Liver (tissue), 3 donors: Measurements from ENCODE around the gene HDDC3.

Experiments
- EGR1 ChIP-seq, 2 donors: IDR thresholded peaks; 2 replicates each; pipeline ENCODE4 v1.6.1; 2016 to 2018; ENCODE audit warnings: antibody characterized with exemption in 2 of 2, low read depth in 2 of 2
- FOXA1 ChIP-seq: IDR thresholded peaks from 2 replicates; pipeline ENCODE4 v1.6.1; 2016; ENCODE audit warnings: antibody characterized with exemption
- GABPA ChIP-seq, 2 donors: IDR thresholded peaks in 1 of 2; conservative IDR thresholded peaks in 1 of 2; 2 replicates each; pipeline ENCODE4 v1.6.1; 2016; ENCODE audit warnings: antibody characterized with exemption in 2 of 2, mild to moderate bottlenecking in 1 of 2, moderate library complexity in 1 of 2
- HNF4G ChIP-seq: IDR thresholded peaks from 2 replicates; pipeline ENCODE4 v1.6.1; 2016; ENCODE audit warnings: antibody characterized with exemption
- RAD21 ChIP-seq, 2 donors: IDR thresholded peaks; 2 replicates each; pipeline ENCODE4 v1.6.1; 2016; ENCODE audit warnings: antibody characterized with exemption in 2 of 2, mild to moderate bottlenecking in 2 of 2
- RXRA ChIP-seq, 2 donors: IDR thresholded peaks; 2 replicates each; pipeline ENCODE4 v1.6.1; 2017 to 2018; ENCODE audit warnings: antibody characterized with exemption in 2 of 2, mild to moderate bottlenecking in 1 of 2
- SP1 ChIP-seq: IDR thresholded peaks from 2 replicates; pipeline ENCODE4 v1.6.1; 2018; ENCODE audit warnings: antibody characterized with exemption, mild to moderate bottlenecking
- TAF1 ChIP-seq: conservative IDR thresholded peaks from 2 replicates; pipeline ENCODE4 v1.6.1; 2016; ENCODE audit warnings: antibody characterized with exemption, mild to moderate bottlenecking
- YY1 ChIP-seq: IDR thresholded peaks from 2 replicates; pipeline ENCODE4 v1.6.1; 2016; ENCODE audit warnings: antibody characterized with exemption, mild to moderate bottlenecking
- TF ChIP-seq, protein P1 (sequence below): fragments of 150-350 bp; IDR thresholded peaks from 2 replicates; pipeline ENCODE4 v1.5.1; 2017; ENCODE audit warnings: improper control_type of control experiment, low read depth, low read length; ENCODE audit not compliant: missing input control
- TF ChIP-seq, protein P2 (sequence below): IDR thresholded peaks from 2 replicates; pipeline ENCODE4 v1.6.1; 2016; ENCODE audit warnings: antibody characterized with exemption
- TF ChIP-seq, protein P3 (sequence below): IDR thresholded peaks from 2 replicates; pipeline ENCODE4 v1.6.1; 2016; ENCODE audit warnings: antibody characterized with exemption, mild to moderate bottlenecking
- TF ChIP-seq, protein P4 (sequence below): IDR thresholded peaks from 2 replicates; pipeline ENCODE4 v1.6.1; 2016; ENCODE audit warnings: antibody characterized with exemption
- TF ChIP-seq, protein P5 (sequence below): IDR thresholded peaks from 2 replicates; pipeline ENCODE4 v1.6.1; 2016; ENCODE audit warnings: antibody characterized with exemption
- donor health status: healthy.
- donor health status: healthy.

DNA sequence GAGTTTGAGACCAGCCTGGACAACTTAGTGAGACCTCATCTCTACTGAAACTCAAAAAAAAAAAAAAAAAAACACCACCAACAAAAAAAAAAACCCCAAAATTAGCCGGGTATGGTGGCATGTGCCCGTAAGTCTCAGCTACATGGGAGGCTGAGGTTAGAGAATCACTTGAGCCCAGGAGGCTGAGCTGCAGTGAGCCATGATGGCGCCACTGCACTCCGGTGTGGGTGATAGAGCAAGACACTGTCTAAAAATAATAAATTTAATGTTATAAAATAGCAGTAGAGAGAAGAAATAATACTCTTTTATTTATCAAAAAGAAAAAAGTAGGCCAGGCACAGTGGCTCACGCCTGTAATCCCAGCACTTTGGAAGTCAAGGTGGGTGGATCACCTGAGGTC is 39.8 kb upstream of the HDDC3 start:
- TF ChIP-seq RAD21 (IDR thresholded peaks at IDR 0.05): no peak
- TF ChIP-seq, protein P1, sequence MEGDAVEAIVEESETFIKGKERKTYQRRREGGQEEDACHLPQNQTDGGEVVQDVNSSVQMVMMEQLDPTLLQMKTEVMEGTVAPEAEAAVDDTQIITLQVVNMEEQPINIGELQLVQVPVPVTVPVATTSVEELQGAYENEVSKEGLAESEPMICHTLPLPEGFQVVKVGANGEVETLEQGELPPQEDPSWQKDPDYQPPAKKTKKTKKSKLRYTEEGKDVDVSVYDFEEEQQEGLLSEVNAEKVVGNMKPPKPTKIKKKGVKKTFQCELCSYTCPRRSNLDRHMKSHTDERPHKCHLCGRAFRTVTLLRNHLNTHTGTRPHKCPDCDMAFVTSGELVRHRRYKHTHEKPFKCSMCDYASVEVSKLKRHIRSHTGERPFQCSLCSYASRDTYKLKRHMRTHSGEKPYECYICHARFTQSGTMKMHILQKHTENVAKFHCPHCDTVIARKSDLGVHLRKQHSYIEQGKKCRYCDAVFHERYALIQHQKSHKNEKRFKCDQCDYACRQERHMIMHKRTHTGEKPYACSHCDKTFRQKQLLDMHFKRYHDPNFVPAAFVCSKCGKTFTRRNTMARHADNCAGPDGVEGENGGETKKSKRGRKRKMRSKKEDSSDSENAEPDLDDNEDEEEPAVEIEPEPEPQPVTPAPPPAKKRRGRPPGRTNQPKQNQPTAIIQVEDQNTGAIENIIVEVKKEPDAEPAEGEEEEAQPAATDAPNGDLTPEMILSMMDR: no peak
- TF ChIP-seq, protein P2, sequence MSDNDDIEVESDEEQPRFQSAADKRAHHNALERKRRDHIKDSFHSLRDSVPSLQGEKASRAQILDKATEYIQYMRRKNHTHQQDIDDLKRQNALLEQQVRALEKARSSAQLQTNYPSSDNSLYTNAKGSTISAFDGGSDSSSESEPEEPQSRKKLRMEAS: no peak
- no peak for TF ChIP-seq TAF1
- TF ChIP-seq, protein P3, sequence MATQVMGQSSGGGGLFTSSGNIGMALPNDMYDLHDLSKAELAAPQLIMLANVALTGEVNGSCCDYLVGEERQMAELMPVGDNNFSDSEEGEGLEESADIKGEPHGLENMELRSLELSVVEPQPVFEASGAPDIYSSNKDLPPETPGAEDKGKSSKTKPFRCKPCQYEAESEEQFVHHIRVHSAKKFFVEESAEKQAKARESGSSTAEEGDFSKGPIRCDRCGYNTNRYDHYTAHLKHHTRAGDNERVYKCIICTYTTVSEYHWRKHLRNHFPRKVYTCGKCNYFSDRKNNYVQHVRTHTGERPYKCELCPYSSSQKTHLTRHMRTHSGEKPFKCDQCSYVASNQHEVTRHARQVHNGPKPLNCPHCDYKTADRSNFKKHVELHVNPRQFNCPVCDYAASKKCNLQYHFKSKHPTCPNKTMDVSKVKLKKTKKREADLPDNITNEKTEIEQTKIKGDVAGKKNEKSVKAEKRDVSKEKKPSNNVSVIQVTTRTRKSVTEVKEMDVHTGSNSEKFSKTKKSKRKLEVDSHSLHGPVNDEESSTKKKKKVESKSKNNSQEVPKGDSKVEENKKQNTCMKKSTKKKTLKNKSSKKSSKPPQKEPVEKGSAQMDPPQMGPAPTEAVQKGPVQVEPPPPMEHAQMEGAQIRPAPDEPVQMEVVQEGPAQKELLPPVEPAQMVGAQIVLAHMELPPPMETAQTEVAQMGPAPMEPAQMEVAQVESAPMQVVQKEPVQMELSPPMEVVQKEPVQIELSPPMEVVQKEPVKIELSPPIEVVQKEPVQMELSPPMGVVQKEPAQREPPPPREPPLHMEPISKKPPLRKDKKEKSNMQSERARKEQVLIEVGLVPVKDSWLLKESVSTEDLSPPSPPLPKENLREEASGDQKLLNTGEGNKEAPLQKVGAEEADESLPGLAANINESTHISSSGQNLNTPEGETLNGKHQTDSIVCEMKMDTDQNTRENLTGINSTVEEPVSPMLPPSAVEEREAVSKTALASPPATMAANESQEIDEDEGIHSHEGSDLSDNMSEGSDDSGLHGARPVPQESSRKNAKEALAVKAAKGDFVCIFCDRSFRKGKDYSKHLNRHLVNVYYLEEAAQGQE: no peak
- no peak for TF ChIP-seq SP1
- no peak for TF ChIP-seq EGR1 (IDR thresholded peaks at IDR 0.05; ENCODE audit: low read depth in 2 of 2)
- no peak for TF ChIP-seq RXRA (IDR thresholded peaks at IDR 0.05)
- TF ChIP-seq, protein P4, sequence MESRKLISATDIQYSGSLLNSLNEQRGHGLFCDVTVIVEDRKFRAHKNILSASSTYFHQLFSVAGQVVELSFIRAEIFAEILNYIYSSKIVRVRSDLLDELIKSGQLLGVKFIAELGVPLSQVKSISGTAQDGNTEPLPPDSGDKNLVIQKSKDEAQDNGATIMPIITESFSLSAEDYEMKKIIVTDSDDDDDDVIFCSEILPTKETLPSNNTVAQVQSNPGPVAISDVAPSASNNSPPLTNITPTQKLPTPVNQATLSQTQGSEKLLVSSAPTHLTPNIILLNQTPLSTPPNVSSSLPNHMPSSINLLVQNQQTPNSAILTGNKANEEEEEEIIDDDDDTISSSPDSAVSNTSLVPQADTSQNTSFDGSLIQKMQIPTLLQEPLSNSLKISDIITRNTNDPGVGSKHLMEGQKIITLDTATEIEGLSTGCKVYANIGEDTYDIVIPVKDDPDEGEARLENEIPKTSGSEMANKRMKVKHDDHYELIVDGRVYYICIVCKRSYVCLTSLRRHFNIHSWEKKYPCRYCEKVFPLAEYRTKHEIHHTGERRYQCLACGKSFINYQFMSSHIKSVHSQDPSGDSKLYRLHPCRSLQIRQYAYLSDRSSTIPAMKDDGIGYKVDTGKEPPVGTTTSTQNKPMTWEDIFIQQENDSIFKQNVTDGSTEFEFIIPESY: no peak
- TF ChIP-seq YY1: no peak
- TF ChIP-seq, protein P5, sequence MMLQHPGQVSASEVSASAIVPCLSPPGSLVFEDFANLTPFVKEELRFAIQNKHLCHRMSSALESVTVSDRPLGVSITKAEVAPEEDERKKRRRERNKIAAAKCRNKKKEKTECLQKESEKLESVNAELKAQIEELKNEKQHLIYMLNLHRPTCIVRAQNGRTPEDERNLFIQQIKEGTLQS: no peak
- no peak for TF ChIP-seq FOXA1
- TF ChIP-seq GABPA (IDR thresholded peaks at IDR 0.05 in 1 of 2, conservative IDR thresholded peaks at IDR 0.05 in 1 of 2): no peak
- no peak for TF ChIP-seq HNF4G
